Prostate gland (tissue), 2 donors: ENCODE data around the gene TNKS1BP1. TPM values are rescaled to one million over a fixed set of nuclear protein-coding genes. Genes with fewer than 3 reads are reported as not detected.

Experiments used
- DNase-seq: peaks from one replicate; pipeline ENCODE4 v3.0.0-alpha.2; 2019; ENCODE audit warnings: low spot score
- H3K27ac ChIP-seq, 2 donors: fragments of 200-600 bp; sonication (generic); 2 replicates each; pipeline ENCODE4 v1.5.1; 2017 to 2019
- H3K27me3 ChIP-seq: fragments of 200-600 bp; sonication (generic); replicated peaks from 2 replicates; pipeline ENCODE4 v1.5.1; 2019; ENCODE audit not compliant: insufficient read depth
- H3K36me3 ChIP-seq, 2 donors: fragments of 200-600 bp; sonication (generic); 1 replicate in 1 of 2; 2 replicates in 1 of 2; pipeline versions ENCODE4 v1.5.1 to v1.8.1; 2017 to 2019
- H3K4me1 ChIP-seq: fragments of 200-600 bp; sonication (generic); replicated peaks from 2 replicates; pipeline ENCODE4 v1.5.1; 2019
- H3K4me3 ChIP-seq, 2 donors: fragments of 200-600 bp; sonication (generic); 2 replicates each; pipeline ENCODE4 v1.5.1; 2017 to 2019
- H3K9me3 ChIP-seq: fragments of 200-600 bp; sonication (generic); 2 replicates; pipeline ENCODE4 v1.5.1; 2017
- CTCF ChIP-seq, 4 experiments: fragments of 200-600 bp in 2 of 4; fragments of 450-650 bp in 2 of 4; sonication (generic) in 2 of 4; IDR thresholded peaks; 1 replicate in 3 of 4; 2 replicates in 1 of 4; pipeline ENCODE4 v1.5.1; 2016 to 2019; ENCODE audit warnings: antibody characterized with exemption in 4 of 4, mild to moderate bottlenecking in 2 of 4, moderate library complexity in 2 of 4
- POLR2A ChIP-seq: fragments of 450-650 bp; IDR thresholded peaks from one replicate; pipeline ENCODE4 v1.6.1; 2016; ENCODE audit warnings: antibody characterized with exemption, mild to moderate bottlenecking
- POLR2AphosphoS5 ChIP-seq: sonication (generic); formaldehyde crosslinking; IDR thresholded peaks from one replicate; pipeline ENCODE4 v1.6.1; 2017; ENCODE audit warnings: antibody characterized with exemption
- WGBS: methylation state at CpG from one replicate; pipeline ENCODE4 v1.1.5; 2018; 5-methylcytosine and 5-hydroxymethylcytosine counted together
- intact Hi-C: fragments of 100-400 bp; cut with DNase I; formaldehyde crosslinking; loops from one replicate; pipeline ENCODE4 v1.14.2; 2022
- total RNA-seq, 2 donors: library from RNA; depleted of rRNA; stranded (reverse); fragments of >200 nt; gene quantifications; one replicate each; pipeline ENCODE4 v1.1.0, GENCODE V29; 2016

Gene TNKS1BP1
- total RNA-seq, 2 donors from 2014 or later: 140 to 158 TPM

DNA sequence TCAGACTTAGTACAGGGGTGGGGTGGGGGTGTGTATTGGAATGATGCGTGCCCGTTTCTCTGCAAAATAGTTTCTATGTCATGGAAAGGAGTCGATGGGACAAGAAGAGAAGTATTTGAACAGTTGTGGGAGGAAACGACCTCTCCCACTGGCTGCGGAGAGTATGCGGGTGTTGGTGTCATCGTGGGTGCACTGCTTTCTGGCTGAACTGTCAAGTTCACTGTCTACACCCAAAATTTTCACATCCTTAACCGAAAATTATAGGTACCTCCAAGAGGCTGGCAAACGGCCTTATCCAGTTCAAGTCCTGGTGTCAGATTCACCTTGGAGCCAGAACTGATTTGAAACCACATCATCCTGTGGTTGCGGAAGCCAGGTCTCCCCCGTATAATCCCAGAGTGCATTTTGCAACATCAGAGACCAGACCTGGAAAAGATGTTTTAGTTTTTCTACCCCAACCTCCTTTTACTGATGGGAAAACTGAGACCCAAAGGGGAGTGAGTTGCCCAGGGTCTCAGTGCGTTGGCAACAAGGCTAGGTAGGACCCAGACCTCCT, 11.4 kb upstream of the TNKS1BP1 start:
- Histone ChIP-seq H3K36me3 (peaks cover 3 to 23% of the 10 kb centered on the region in 2 donors), H3K4me1 (no peaks in the 10 kb centered on the region), H3K4me3 (peak overlapping the region; percentile 61 to 88), H3K27ac (peak overlapping the region; percentile 80 to 89), H3K9me3 (no peaks in the 10 kb centered on the region), H3K27me3 (no peaks in the 10 kb centered on the region)
- intact Hi-C loops: no loop called here
- no peak for DNase-seq
- TF ChIP-seq CTCF (IDR thresholded peaks at IDR 0.05) (no peak), POLR2AphosphoS5 (no peak), POLR2A (no peak)
- 22% methylated on average over 12 of the region's 12 CpGs for WGBS

DNA sequence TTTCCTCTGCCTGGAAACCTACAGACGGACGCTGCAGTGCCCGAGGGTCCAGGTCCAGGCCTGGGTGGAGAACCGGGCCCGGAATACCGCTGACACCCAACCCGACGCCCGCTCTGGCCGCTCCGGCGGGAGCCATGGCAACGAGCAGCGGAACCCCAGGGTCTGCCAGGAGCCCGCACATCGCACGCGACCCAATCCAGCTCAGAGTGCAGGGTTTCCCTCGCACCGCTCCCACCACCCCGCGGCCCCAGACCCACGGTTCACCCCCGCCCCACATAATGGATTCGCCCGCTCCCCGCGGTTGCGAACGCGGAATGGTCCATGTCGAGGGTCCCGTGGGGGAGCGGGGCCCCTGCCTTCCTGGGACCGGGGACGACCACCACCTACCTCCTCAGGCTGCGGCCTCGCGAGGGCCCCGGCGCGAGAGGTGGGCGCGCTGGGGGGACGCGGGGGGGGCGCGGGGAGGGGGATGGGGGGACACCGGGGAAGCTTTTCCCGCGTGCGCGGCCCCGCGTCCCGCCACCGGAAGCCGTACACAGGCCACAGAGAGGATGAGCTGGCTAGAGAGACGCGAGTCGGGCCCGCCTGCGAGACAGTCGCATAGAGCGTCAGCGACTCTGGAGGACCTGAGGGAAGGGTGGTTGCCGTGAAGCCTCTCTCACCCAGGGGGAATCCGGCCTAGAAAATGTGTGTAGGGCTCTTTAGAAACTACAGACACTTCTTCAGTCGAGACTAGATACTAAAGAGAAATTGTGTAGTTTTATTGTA, 10.8 kb upstream of the TNKS1BP1 start, which contains the start of gene SSRP1:
Gene SSRP1 (minus strand): TSS at position 550 of the 768 bp plus-strand sequence. CDS start 771 bp downstream, outside the sequence.
- Histone ChIP-seq H3K27ac (peak within 1 kb of the TSS; percentile 80 to 89), H3K36me3 (peaks cover 4 to 28% of the 10 kb centered on the region in 2 donors), H3K9me3 (no peaks in the 10 kb centered on the region), H3K4me3 (peak within 1 kb of the TSS; percentile 61 to 88), H3K27me3 (no peaks in the 10 kb centered on the region), H3K4me1 (no peaks in the 10 kb centered on the region)
- TF ChIP-seq POLR2A: peak; percentile 21
- no peak for TF ChIP-seq CTCF (IDR thresholded peaks at IDR 0.05)
- TF ChIP-seq POLR2AphosphoS5: peak; percentile 76
- peak; percentile 82 for DNase-seq
- WGBS: 0% methylated on average over 52 of the region's 69 CpGs
- intact Hi-C loops: no loop called here

DNA sequence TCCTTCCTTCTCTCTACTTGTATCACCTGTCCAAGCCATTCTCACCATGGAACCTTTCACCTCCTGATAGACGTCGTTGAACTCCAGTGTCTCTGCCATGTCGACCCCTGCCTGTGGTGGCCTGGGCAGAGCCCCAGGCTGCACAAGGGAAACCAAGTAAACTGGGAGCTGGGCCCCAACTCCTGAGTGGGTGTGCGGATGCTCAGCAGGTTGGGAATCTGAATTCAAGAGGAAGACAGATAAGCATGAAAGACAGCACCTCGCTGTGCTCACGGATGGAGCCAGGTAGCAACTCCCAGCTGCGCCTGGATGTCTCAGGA, 10.2 kb upstream of the TNKS1BP1 start:
- H3K27me3 ChIP-seq: no peaks in the 10 kb centered on the region
- peak overlapping the region; percentile 61 to 88 for H3K4me3 ChIP-seq
- H3K27ac ChIP-seq: peak overlapping the region; percentile 80 to 89
- H3K4me1 ChIP-seq: no peaks in the 10 kb centered on the region
- 5% methylated on average over 7 of the region's 7 CpGs for WGBS
- intact Hi-C loops: no loop called here
- no peaks in the 10 kb centered on the region for H3K9me3 ChIP-seq
- peaks cover 9 to 32% of the 10 kb centered on the region in 2 donors for H3K36me3 ChIP-seq
- DNase-seq: no peak
- no peak for TF ChIP-seq CTCF (IDR thresholded peaks at IDR 0.05)
- no peak for TF ChIP-seq POLR2A
- TF ChIP-seq POLR2AphosphoS5: no peak

DNA sequence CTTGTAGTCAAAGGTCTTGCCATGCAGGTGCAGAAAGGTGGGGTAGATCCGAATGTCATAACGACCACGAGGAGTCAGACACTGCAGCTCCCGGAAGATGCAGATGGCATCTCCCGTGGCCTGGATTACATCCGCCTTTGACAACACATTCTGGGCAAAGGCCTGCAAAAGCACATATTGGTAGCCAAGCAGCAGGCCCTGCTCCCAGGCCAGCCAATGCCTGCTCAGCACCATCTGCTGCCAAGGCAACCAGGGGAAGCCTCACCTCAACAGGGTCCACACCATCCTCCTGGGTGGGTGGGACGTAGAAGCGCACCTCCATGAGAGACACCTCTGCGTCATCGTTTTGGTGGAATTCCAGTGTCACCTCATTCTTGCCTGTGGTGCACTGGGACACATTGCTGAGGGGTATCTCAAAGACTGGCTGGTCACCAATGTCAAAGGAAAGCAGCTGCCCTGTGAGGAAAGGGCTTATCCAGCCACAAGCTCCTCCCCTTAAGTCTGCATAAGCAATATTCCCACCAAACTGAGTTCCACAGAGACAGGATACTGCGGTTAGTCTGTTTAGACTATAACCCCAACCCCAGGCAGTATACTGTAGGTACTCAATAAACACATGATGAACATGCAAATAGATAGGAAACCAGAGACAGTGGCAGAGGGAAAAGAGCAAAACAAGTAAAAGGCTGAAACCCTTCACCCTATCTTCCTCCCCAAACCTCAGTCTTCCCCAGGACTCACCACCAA, 8.1 kb upstream of the TNKS1BP1 start:
- H3K36me3 ChIP-seq: peaks cover 11 to 33% of the 10 kb centered on the region in 2 donors
- TF ChIP-seq POLR2AphosphoS5: no peak
- TF ChIP-seq POLR2A: no peak
- TF ChIP-seq CTCF (IDR thresholded peaks at IDR 0.05): no peak
- H3K4me1 ChIP-seq: no peaks in the 10 kb centered on the region
- no peaks in the 10 kb centered on the region for H3K27me3 ChIP-seq
- no peak overlapping the region for H3K27ac ChIP-seq
- 92% methylated on average over 11 of the region's 11 CpGs for WGBS
- intact Hi-C loops: loop anchor here (5.0 kb wide), 1 partner anchor 94 kb away; the partner anchor contains the start of gene SLC43A3
- no peak for DNase-seq
- no peak overlapping the region for H3K4me3 ChIP-seq
- H3K9me3 ChIP-seq: no peaks in the 10 kb centered on the region
